ENCODE results near the gene TRIOBP.

TRIOBP gene

DNA sequence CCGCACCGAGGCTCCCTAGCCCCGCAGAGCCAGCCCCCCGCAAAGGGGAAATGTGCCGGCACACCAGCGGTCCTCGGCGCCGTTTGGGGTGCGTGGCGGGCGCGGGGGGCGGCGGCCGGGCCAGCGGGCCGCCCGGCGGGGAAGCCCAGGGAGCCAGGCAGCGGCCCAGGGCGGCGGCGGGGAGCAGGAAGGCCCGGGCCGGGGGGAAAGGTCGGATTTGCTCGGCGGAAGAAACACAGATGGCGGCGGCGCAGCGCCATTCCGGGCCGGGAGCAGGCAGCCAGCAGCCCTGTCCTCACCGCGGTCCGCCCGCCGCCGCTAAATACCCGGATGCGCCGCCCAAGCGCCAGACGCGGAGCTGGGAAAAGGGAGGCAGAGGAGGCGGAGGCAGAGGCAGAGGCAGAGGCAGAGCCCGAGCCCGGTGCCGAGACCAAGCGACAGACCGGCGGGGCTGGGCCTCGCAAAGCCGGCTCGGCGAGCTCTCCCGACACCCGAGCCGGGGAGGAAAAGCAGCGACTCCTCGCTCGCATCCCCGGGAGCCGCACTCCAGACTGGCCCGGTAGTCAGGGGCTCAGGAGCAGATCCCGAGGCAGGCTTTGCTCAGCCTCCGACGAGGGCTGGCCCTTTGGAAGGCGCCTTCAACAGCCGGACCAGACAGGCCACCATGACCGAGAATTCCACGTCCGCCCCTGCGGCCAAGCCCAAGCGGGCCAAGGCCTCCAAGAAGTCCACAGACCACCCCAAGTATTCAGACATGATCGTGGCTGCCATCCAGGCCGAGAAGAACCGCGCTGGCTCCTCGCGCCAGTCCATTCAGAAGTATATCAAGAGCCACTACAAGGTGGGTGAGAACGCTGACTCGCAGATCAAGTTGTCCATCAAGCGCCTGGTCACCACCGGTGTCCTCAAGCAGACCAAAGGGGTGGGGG, 108.3 kb downstream of the TRIOBP start:
- peak; percentile 82 for DNase-seq (ENCODE audit: low spot score)

DNA sequence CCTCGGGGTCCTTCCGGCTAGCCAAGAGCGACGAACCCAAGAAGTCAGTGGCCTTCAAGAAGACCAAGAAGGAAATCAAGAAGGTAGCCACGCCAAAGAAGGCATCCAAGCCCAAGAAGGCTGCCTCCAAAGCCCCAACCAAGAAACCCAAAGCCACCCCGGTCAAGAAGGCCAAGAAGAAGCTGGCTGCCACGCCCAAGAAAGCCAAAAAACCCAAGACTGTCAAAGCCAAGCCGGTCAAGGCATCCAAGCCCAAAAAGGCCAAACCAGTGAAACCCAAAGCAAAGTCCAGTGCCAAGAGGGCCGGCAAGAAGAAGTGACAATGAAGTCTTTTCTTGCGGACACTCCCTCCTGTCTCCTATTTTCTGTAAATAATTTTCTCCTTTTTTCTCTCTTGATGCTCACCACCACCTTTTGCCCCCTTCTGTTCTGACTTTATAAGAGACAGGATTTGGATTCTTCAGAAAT, 109.0 kb downstream of the TRIOBP start:
- DNase-seq (ENCODE audit: low spot score), result no peak

DNA sequence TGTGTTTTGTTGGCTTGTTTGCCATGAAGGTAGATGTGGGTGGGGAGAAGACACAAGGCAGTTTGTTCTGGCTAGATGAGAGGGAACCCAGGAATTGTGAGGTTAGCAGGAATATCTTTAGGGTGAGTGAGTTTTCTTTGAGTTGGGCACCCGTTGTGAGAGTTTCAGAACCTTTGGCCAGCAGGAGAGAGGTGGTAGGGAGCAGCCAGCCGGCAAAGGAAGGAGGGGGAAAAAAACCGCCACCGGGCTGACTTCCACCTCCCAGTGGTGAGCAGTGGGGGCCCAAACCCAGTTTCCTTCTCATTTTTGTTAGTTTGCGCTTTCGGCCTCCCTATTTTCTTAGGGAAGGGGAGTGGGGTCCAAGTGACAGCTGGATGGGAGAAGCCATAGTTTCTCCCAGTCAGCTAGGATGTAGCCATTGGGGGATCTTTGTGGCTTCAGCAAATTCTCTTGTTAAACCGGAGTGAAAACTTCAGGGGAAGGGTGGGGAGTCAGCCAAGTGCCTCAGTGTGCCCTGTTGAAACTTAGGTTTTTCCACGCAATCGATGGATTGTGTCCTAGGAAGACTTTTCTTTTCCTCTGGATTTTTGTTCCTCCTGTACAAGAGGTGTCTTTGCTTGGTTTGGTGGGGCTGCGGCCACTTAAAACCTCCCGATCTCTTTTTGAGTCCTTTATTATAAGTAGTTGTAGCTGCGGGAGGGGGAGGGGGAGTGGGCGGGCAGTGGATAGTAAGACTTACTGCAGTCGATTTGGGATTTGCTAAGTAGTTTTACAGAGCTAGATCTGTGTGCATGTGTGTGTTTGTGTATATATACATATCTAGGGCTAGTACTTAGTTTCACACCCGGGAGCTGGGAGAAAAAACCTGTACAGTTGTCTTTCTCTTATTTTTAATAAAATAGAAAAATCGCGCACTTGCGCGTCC, 109.8 kb downstream of the TRIOBP start:
- DNase-seq (ENCODE audit: low spot score), result no peak

DNA sequence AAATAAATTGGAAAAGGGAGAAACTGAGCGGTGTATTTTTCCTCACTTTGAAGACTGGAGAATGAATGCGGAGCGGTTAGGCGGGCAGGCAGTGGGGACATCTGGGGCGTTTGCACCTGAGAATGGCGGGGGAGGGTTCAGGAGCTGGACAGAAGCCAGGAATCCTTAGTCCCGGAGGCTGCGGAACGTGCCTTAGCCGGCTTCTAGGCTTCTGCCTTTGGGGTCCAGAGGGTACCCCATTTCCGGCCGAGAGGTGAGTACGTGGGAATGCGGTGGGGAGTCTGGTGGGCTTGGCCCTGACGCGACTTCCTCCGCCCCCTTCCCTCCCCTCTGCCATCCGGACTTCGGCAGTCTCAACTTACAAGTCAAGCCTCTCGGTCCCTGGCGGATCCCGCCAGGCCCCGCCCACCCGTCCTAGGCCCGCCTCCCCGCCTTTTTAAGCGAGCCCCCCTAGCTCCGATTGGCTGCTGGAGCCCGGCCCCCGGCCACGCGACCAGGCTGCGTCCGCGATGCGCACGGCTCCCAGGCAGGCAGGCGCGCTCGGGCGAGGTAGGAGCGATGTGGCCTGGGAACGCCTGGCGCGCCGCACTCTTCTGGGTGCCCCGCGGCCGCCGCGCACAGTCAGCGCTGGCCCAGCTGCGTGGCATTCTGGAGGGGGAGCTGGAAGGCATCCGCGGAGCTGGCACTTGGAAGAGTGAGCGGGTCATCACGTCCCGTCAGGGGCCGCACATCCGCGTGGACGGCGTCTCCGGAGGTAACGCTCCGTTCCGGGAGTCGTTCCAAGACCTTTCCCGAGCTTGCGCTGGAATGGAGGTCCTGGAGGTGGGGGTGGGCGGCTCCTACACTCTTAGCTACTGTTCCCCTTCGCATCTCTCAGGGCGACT, 110.8 kb downstream of the TRIOBP start, which contains the start of gene GCAT:
TSS of gene GCAT (plus strand) at position 525 of the 884 bp plus-strand sequence. CDS start at position 559, 34 bp downstream.
- peak; percentile 91 for DNase-seq (ENCODE audit: low spot score)

DNA sequence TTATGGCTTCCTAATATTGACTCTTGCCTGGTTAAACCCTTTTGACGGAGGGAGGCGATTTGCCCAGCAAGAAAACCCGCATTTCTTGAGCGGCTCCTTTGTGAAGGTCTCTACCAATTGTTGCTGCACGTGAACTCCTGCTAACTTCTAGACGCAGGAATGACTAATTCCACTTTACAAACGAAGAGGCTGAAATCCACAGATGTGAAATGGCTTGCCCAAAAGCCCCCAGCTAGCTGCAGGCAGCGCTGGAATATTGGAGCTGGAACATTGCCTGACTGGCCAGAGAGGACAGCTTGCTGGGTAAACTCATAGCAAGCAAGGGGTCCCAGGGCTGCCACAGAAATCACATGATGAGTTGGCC, 111.4 kb downstream of the TRIOBP start:
- DNase-seq (ENCODE audit: low spot score), result peak; percentile 10

DNA sequence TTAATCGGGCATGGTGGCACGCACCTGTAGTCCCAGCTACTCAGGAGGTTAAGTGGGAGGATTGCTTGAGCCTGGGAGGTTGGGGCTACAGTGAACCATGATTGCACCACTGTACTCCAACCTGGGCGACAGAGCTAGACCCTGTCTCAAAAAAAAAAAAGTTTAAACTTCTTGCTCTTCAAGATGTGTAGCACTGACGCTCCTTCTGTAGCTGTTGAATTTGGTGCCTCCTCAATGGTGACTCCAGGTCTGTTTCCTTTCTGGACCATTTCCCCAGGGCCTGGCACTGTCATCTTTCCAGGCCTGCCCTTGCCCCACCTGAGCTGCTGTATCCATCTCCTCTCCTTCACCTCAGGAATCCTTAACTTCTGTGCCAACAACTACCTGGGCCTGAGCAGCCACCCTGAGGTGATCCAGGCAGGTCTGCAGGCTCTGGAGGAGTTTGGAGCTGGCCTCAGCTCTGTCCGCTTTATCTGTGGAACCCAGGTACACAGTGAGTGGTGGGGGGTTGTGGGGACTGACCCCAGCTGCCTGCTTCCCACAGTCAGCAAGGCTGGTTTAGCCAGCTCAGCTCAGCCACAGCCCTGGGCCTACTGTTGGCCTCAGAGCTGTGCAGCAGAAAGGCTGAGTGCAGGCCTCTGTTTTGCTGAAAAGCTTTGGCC, 113.0 kb downstream of the TRIOBP start:
- DNase-seq (ENCODE audit: low spot score), result no peak

DNA sequence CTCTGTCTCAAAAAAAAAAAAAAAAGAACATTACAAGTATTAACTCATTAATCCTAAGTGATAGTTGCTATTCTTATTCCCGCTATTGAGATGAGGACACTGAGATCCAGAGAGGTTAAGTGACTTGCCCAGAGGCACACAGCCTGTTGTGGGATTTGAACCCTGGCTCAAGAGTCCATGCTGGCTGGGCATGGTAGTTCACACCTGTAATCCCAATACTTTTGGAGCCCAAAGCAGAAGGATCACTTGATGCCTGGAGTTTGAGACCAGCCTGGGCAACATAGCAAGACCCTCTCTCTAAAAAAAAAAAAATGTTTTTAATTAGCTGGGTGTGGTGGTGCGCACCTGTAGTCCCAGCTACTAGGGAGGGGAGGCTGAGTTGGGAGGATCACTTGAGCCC, 115.0 kb downstream of the TRIOBP start:
- no peak for DNase-seq (ENCODE audit: low spot score)

DNA sequence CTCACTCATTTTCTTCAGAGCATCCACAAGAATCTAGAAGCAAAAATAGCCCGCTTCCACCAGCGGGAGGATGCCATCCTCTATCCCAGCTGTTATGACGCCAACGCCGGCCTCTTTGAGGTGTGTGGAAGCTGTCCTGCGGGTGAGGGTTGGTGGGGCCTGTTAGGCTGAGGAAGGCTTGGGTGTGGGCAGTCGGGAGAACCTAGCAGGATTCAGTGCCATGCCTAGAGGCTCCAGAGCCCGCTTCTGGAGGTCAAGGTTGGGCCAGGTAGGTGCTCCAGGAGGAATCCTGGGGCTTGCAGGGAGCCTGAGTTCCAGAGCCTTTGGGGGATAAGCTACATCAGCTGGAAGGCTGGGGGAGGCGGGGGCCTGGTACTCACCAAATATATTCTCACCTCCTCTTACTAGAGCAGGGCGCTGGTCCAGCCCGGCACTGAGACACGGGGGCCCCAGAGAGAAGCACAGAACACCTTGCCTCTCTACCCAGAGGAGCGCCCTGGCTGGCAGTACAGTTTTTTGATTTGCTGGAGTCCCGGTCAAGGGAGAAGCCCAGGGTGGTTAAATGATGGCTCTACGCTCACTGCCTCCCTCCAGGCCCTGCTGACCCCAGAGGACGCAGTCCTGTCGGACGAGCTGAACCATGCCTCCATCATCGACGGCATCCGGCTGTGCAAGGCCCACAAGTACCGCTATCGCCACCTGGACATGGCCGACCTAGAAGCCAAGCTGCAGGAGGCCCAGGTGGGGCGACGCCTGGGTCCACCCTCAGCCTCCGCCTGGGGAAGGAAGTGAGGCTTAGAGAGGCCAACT, 116.2 kb downstream of the TRIOBP start:
- DNase-seq (ENCODE audit: low spot score), result no peak

DNA sequence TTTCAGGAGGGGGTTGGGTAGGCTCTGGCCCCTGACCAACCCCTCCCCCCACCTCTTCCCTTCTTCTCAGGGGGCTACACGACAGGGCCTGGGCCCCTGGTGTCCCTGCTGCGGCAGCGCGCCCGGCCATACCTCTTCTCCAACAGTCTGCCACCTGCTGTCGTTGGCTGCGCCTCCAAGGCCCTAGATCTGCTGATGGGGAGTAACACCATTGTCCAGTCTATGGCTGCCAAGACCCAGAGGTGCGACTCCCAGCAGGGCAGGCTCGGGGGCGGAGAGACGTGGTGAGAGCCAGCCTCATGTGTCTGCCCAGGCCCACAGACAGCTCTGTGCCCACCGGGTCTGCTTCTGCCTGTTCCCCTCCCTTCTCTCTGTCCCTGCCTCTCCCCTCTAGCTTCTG, 118.7 kb downstream of the TRIOBP start:
- DNase-seq (ENCODE audit: low spot score), result no peak

DNA sequence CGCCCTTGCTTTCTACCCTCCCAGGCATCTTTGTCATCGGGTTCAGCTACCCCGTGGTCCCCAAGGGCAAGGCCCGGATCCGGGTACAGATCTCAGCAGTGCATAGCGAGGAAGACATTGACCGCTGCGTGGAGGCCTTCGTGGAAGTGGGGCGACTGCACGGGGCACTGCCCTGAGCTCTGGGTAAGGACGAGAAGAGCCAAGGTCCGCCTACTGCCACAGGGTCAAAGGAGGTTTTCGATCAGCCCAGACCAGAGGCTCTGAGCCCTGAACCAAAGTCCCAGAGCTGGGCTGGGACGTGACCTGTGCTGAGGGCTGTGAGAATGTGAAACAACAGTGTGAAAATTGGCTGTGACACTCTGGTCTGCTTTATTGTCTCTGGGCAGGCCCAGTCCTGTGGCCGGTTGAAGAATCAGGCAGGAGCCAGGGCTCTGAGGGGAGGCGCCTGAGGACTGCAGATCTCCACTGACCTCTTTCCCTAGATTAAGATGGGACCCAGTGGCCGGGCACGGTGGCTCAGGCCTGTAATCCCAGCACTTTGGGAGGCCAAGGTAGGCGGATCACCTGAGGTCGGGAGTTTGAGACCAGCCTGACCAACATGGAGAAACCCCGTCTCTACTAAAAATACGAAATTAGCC, 119.8 kb downstream of the TRIOBP start:
- DNase-seq (ENCODE audit: low spot score), result no peak

DNA sequence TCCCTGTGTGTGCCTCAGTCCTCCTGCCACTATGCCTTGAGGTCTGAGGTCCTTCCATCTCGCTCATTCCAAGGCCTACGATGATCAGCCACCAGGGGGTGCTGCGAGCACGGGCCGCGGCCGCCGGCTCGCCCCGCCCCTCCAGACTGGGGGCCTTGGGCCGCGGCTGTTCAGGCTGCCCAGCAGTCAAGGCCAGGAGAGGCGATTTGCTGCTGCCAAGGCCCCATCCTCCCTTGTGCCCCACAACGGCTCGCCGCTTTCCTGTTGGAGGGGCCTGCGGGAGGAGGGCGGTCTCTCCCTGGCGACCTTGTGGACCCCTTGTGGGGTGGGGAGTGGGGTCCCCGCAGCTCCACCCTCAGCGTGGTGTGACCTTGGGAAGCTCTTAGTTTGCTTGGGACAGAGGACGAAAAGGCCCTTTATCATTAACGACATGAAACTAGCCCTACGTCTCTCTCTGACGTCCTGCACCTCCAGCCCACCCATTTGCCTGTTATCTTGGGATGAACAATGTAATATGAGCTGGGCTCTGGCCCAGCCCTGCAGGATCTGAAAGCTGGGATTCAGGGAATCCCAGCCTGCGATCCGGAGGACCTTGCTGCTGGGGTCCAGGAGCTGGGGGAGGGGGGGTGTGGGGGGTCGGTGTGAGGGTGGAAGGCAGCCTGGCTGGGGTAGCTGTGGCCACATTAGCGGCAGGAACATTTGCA, 121.0 kb downstream of the TRIOBP start:
- peak; percentile 59 for DNase-seq (ENCODE audit: low spot score)

DNA sequence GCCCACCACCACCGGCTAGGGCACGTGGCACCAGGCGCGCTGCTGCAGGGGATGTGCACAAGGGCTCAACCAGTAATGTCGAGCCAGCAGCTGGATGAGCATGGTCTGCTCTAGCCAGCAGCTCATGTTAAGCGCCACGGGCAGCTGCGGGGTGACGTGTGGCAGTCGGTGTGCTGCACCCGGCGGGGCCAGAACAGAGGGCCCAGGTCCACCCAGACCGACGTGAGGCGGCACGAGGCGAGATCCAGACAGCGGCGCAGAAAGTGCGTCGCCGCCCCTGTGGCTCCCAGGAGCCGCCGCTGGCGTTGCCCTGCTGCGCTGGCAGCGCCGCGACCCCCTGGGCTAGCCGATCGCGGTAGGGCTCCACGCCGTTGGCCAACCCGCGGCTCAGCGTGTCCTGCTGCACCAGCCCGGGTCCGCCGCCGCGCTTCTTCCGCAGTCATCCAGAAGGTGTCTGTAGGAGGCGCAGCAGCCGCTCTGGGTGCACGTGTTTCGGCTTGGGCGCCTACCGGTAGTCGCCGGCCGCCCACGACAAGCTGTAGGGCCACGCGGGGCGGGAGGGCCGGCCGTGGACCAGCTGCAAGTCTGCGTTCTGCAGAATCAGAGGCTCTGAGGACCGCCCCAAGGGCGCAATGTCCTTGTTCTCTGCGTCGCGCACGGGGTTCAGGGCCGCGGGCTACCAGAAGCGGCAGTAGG, 121.7 kb downstream of the TRIOBP start:
- DNase-seq (ENCODE audit: low spot score), result no peak

DNA sequence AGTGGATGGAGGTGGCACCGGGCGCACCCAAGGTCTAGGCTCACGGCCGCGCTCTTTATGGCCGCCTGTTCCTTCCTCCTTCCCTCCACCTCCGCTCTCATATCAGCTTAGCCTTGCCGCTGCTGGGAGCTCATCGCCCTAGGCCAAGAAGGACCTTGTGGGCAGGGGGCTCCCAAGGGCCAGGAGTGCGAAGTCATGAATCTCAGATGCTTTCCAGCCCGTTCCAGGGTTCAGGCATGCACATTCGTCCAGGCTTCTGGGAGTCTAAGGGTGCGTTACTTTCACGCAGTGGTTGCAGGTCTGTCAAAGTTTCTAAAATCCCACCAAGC, 122.2 kb downstream of the TRIOBP start:
- DNase-seq (ENCODE audit: low spot score), result no peak

DNA sequence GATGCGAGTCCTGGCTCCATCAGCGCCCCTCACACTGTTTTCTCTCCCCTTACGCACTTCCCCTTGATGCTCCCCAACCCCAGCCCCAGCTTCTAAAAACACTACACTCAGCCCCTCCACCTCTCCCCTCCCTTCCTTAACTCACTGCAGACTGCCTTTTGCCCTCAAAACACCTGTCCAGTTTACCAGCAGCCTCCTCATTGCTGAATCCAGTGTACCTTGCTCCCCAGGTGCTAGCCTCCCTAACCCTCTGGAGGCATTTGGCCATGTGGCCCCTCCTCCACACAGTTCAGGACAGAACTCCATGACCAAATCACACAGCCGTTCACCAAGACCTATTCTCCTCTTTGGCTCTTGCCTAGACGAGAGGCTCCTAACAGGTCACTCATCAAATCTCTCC, 123.5 kb downstream of the TRIOBP start:
- no peak for DNase-seq (ENCODE audit: low spot score)

DNA sequence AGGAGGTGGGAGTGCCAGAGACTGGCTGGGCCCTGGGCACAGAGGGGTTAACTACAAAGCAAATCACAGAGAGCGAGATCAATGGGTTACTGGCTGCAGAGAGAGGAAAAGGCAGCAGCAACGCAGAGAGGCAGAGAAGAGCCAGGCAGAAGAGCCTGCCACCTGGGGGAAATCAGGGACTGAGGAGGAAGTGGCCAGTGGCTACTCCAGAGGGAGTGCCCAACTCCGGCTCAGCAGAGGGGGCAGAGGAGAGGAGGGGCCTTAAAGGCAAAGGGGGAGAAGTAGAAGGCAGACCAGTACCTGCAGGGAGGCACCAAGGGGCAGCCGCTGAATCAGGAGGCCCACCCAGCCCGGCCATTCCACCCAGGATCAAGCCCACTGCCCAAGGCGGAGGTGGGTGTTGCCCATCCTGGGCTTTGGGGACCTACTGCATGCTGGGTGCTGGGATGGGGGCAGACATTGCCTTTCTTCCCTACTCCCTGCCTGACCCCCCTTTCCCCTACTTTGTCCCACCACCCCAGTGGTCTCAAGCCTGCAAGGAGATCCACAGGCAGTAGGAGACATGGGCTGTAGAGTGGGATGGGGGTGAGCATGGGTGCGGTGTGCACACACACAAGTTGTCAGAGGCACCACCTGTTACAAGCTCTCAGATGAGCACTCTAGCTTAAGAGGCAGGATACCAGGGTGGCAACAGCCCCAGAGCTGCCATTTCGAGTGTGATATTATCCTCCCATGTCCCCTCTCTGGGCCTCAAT, 125.4 kb downstream of the TRIOBP start:
- DNase-seq (ENCODE audit: low spot score), result no peak

DNA sequence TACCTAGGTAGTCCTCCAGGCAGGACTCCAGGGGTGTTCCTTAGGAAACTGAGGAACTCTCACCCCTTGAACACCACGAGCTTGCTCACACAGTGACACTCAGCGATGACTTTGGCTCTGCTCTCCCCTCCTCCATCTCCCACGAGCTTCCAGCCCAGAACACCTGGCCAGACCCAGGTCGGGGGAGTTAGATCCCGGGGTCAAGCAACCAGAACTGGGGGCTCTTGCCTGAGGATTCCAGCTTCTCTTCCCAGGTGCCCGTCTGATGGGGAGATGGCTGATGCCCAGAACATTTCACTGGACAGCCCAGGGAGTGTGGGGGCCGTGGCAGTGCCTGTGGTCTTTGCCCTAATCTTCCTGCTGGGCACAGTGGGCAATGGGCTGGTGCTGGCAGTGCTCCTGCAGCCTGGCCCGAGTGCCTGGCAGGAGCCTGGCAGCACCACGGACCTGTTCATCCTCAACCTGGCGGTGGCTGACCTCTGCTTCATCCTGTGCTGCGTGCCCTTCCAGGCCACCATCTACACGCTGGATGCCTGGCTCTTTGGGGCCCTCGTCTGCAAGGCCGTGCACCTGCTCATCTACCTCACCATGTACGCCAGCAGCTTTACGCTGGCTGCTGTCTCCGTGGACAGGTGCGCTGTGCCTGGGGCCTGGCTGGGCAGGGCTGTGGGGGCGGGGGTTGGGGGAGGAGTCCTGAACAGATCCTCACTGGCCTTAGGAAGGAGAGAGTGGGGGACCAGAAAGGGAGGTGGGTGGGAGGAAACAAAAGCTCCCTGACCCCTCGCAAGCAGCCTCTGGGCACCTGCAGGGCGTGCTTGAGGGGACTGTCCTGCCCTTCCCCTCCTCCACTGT, 126.5 kb downstream of the TRIOBP start, which contains the start of gene GALR3:
TSS of gene GALR3 (plus strand) at position 249 of the 852 bp plus-strand sequence. CDS start at position 274, 25 bp downstream.
- DNase-seq (ENCODE audit: low spot score), result no peak

Measured in SW480 (cell line).